HCT116 (cell line): Measurements from ENCODE around the gene JSRP1. TPM values are rescaled to one million over a fixed set of nuclear protein-coding genes. Genes with fewer than 3 reads are reported as not detected.

Source experiments
- ATAC-seq: fragments of 200-7000 bp; cut with Tn5 transposase; 2 replicates; pipeline ENCODE4 v1.9.1; 2020; ENCODE audit warnings: mild to moderate bottlenecking, moderate library complexity
- BruUV-seq: library from RNA; stranded (reverse); fragments of 400-500 nt; replicated peaks from 2 replicates; lab custom pipeline; 2021; lab: Mats Ljungman, UMichigan
- CTCF ChIA-PET: fragments of 300-600 bp; sonication (Branson Sonifier 250); formaldehyde crosslinking; loops from one replicate; lab custom pipeline; 2021; ENCODE audit warnings: antibody characterized with exemption; lab: Charles Lee
- POLR2A ChIA-PET: fragments of 300-600, 350-600 bp; sonication (Branson Sonifier 250); formaldehyde crosslinking; loops from one replicate; lab custom pipeline; 2021; ENCODE audit warnings: antibody characterized with exemption; lab: Charles Lee
- RAD21 ChIA-PET, 2 experiments: fragments of 300-600 bp; sonication (Branson Sonifier 250); formaldehyde crosslinking; loops; one replicate each; lab custom pipeline; 2023; ENCODE audit warnings: low total read pairs in 2 of 2; ENCODE audit not compliant: uncharacterized antibody in 2 of 2, unreplicated experiment in 2 of 2, low non-redundant PET in 1 of 2; lab: Charles Lee
- DNase-seq: peaks from one replicate; pipeline ENCODE4 v3.0.0-alpha.2; 2010; ENCODE audit warnings: low read depth, low spot score
- H2AFZ ChIP-seq: fragments of 200-600 bp; shearing (Covaris generic), sonication (generic); 2 replicates; pipeline ENCODE4 v1.6.1; 2017; ENCODE audit warnings: low read depth, mixed run types, mixed read lengths, antibody characterized with exemption, low read length; ENCODE audit not compliant: poor library complexity, severe bottlenecking
- H3K27ac ChIP-seq: 2 replicates; pipeline ENCODE4 v1.5.1; 2012; ENCODE audit warnings: low read depth, low read length
- H3K27me3 ChIP-seq: fragments of 200-600 bp; sonication (generic); 2 replicates; pipeline ENCODE4 v1.6.1; 2016; ENCODE audit warnings: mixed run types, low read length, mixed read lengths; ENCODE audit not compliant: insufficient read depth
- H3K36me3 ChIP-seq, 2 experiments: fragments of 200-500 bp in 1 of 2; fragments of 200-600 bp in 1 of 2; sonication (Bioruptor generic) in 1 of 2; sonication (generic) in 1 of 2; 2 replicates each; pipeline versions ENCODE4 v1.5.1 to v1.6.1; 2014 to 2016; ENCODE audit warnings: low read length in 2 of 2, inconsistent platforms in 1 of 2, mixed read lengths in 1 of 2, mixed run types in 1 of 2; ENCODE audit not compliant: insufficient read depth in 2 of 2, control insufficient read depth in 1 of 2
- H3K4me1 ChIP-seq, 2 experiments: fragments of 200-600 bp in 1 of 2; sonication (generic) in 1 of 2; 2 replicates each; pipeline versions ENCODE4 v1.5.1 to v1.6.1; 2012 to 2017; ENCODE audit warnings: low read length in 2 of 2, inconsistent platforms in 1 of 2, mild to moderate bottlenecking in 1 of 2, mixed read lengths in 1 of 2, mixed run types in 1 of 2, moderate library complexity in 1 of 2; ENCODE audit not compliant: insufficient read depth in 2 of 2, control insufficient read depth in 1 of 2
- H3K4me2 ChIP-seq: fragments of 200-600 bp; sonication (generic); 2 replicates; pipeline ENCODE4 v1.6.1; 2017; ENCODE audit warnings: mixed run types, low read length, mixed read lengths
- H3K4me3 ChIP-seq, 2 experiments: fragments of 200-600 bp in 1 of 2; sonication (generic) in 1 of 2; replicated peaks in 1 of 2; 2 replicates each; pipeline ENCODE4 v1.5.1; 2011 to 2016; ENCODE audit warnings: low read length in 2 of 2, control low read depth in 1 of 2, low read depth in 1 of 2, mild to moderate bottlenecking in 1 of 2, mixed read lengths in 1 of 2, mixed run types in 1 of 2
- H3K79me2 ChIP-seq: fragments of 200-600 bp; sonication (generic); 2 replicates; pipeline ENCODE4 v1.6.1; 2017; ENCODE audit warnings: mild to moderate bottlenecking, mixed run types, low read length, moderate library complexity, mixed read lengths; ENCODE audit not compliant: insufficient read depth
- H3K9ac ChIP-seq: fragments of 200-600 bp; sonication (generic); 2 replicates; pipeline ENCODE4 v1.6.1; 2016; ENCODE audit warnings: low read length, mixed read lengths
- H3K9me2 ChIP-seq: fragments of 200-600 bp; sonication (generic), shearing (Covaris generic); 2 replicates; pipeline ENCODE4 v1.6.1; 2017; ENCODE audit warnings: mixed run types, mild to moderate bottlenecking, moderate library complexity; ENCODE audit not compliant: insufficient read depth
- H3K9me3 ChIP-seq, 2 experiments: fragments of 200-500 bp in 1 of 2; fragments of 200-600 bp in 1 of 2; sonication (Bioruptor generic) in 1 of 2; sonication (generic) in 1 of 2; 2 replicates each; pipeline ENCODE4 v1.6.1; 2014 to 2017; ENCODE audit warnings: low read length in 2 of 2, mixed read lengths in 2 of 2, inconsistent platforms in 1 of 2, low read depth in 1 of 2, mild to moderate bottlenecking in 1 of 2, mixed run types in 1 of 2, moderate library complexity in 1 of 2; ENCODE audit not compliant: control insufficient read depth in 1 of 2, insufficient read depth in 1 of 2
- H4K20me1 ChIP-seq: fragments of 200-600 bp; sonication (generic), shearing (Covaris generic); 2 replicates; pipeline ENCODE4 v1.6.1; 2017; ENCODE audit warnings: mixed run types, mild to moderate bottlenecking, moderate library complexity; ENCODE audit not compliant: insufficient read depth
- CBX3 ChIP-seq: IDR thresholded peaks from 2 replicates; pipeline ENCODE4 v1.6.1; 2012; ENCODE audit warnings: low read depth
- CTCF ChIP-seq, 3 experiments: fragments of 200-600 bp in 1 of 3; sonication (generic) in 1 of 3; IDR thresholded peaks in 2 of 3; conservative IDR thresholded peaks in 1 of 3; 2 replicates each; pipeline ENCODE4 v1.5.1; 2012 to 2017; ENCODE audit warnings: low read depth in 2 of 3, low read length in 2 of 3, antibody characterized with exemption in 1 of 3, borderline replicate concordance in 1 of 3, control low read depth in 1 of 3, mild to moderate bottlenecking in 1 of 3, mixed read lengths in 1 of 3, mixed run types in 1 of 3, moderate library complexity in 1 of 3; ENCODE audit not compliant: insufficient read depth in 1 of 3
- EGR1 ChIP-seq: IDR thresholded peaks from 2 replicates; pipeline ENCODE4 v1.6.1; 2012; ENCODE audit warnings: low read depth
- ELF1 ChIP-seq: IDR thresholded peaks from 2 replicates; pipeline ENCODE4 v1.6.1; 2012; ENCODE audit warnings: low read depth, borderline replicate concordance
- EZH2 ChIP-seq: fragments of 200-600 bp; sonication (generic); IDR thresholded peaks from 2 replicates; pipeline ENCODE4 v1.6.1; 2017; ENCODE audit warnings: antibody characterized with exemption, mixed run types
- EZH2phosphoT487 ChIP-seq: fragments of 200-600 bp; IDR thresholded peaks from 2 replicates; pipeline ENCODE4 v1.6.1; 2018; ENCODE audit warnings: antibody characterized with exemption, borderline replicate concordance
- FOSL1 ChIP-seq: IDR thresholded peaks from 2 replicates; pipeline ENCODE4 v1.6.1; 2012; ENCODE audit warnings: low read depth
- JUND ChIP-seq: IDR thresholded peaks from 2 replicates; pipeline ENCODE4 v1.6.1; 2012
- RAD21 ChIP-seq: IDR thresholded peaks from 2 replicates; pipeline ENCODE4 v1.6.1; 2012; ENCODE audit warnings: low read depth, mild to moderate bottlenecking
- REST ChIP-seq: IDR thresholded peaks from 2 replicates; pipeline ENCODE4 v1.6.1; 2012; ENCODE audit warnings: low read depth
- SP1 ChIP-seq: IDR thresholded peaks from 2 replicates; pipeline ENCODE4 v1.6.1; 2012; ENCODE audit warnings: low read depth
- SRF ChIP-seq: IDR thresholded peaks from 2 replicates; pipeline ENCODE4 v1.6.1; 2012; ENCODE audit warnings: low read depth
- TCF7L2 ChIP-seq: IDR thresholded peaks from 2 replicates; pipeline ENCODE4 v1.7.0; 2011; ENCODE audit warnings: borderline replicate concordance, inconsistent platforms; ENCODE audit not compliant: insufficient read depth, insufficient read length; ENCODE audit errors: extremely low read depth
- ZBTB33 ChIP-seq: IDR thresholded peaks from 2 replicates; pipeline ENCODE4 v1.6.1; 2011; ENCODE audit warnings: mild to moderate bottlenecking, low read length, moderate library complexity; ENCODE audit not compliant: insufficient replicate concordance; ENCODE audit errors: extremely low read depth
- ZFX ChIP-seq: fragments of 450-650 bp; IDR thresholded peaks from 2 replicates; pipeline ENCODE4 v1.6.1; 2017
- intact Hi-C: fragments of 100-400 bp; cut with micrococcal nuclease; formaldehyde crosslinking; loops from 2 replicates; pipeline ENCODE4 v1.10.0; 2022
- total RNA-seq: library from RNA; stranded (reverse); gene quantifications from one replicate; pipeline ENCODE4 v1.2.1, GENCODE V29; 2021; ENCODE audit not compliant: unreplicated experiment
- TF ChIP-seq, protein P1 (sequence below): IDR thresholded peaks from 2 replicates; pipeline ENCODE4 v1.6.1; 2012

The JSRP1 gene
- total RNA-seq, 1 experiment from 2014 or later, result 0.30 TPM

- TF ChIP-seq ZBTB33 (no peak), CBX3 (no peak), JUND (no peak), EZH2phosphoT487 (no peak), SRF (no peak), TCF7L2 (no peak), EGR1 (no peak)
- TF ChIP-seq, protein P1, sequence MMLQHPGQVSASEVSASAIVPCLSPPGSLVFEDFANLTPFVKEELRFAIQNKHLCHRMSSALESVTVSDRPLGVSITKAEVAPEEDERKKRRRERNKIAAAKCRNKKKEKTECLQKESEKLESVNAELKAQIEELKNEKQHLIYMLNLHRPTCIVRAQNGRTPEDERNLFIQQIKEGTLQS, result no peak
These were observed 47.2 kb downstream of the JSRP1 start (continued) for GRCh38 chr19:2208975-2209374.

GRCh38 chr19:2207991-2208860, 48.0 kb downstream of the JSRP1 start:
- no peak overlapping the region for H2AFZ ChIP-seq
- no peak overlapping the region for H3K27ac ChIP-seq
- H3K9me3 ChIP-seq, result no peaks in the 10 kb centered on the region
- H3K4me2 ChIP-seq, result no peak overlapping the region
- peak; percentile 54 for ATAC-seq
- no peak for DNase-seq
- POLR2A ChIA-PET, result no interaction called here
- H3K4me1 ChIP-seq, result no peaks in the 10 kb centered on the region
- no peaks in the 10 kb centered on the region for H4K20me1 ChIP-seq
- no peak overlapping the region for H3K4me3 ChIP-seq
- no TSS peak for BruUV-seq
- no peaks in the 10 kb centered on the region for H3K27me3 ChIP-seq
- CTCF ChIA-PET, result no interaction called here
- no peak overlapping the region for H3K9ac ChIP-seq
- intact Hi-C loops, result no loop called here
- TF ChIP-seq FOSL1 (no peak), ZFX (no peak), EZH2 (no peak), REST (no peak), ELF1 (no peak), RAD21 (no peak), CTCF (IDR thresholded peaks at IDR 0.05 in 2 of 3, conservative IDR thresholded peaks at IDR 0.05 in 1 of 3; ENCODE audit: borderline replicate concordance in 1 of 3, insufficient read depth in 1 of 3, low read depth in 2 of 3, low read length in 2 of 3) (no peak), SRF (no peak), SP1 (no peak)
- no peaks in the 10 kb centered on the region for H3K9me2 ChIP-seq
- H3K79me2 ChIP-seq, result peaks cover 10% of the 10 kb centered on the region; the same call in 1 of the 2 replicates
- RAD21 ChIA-PET, result no interaction called here
- peaks cover 21 to 61% of the 10 kb centered on the region in 2 experiments; a peak in 3 of 4 replicates for H3K36me3 ChIP-seq
